CD4-positive, alpha-beta T cell treated with Interleukin-2 at 100 ng/mL for 4 hours (primary cell): ENCODE data around the gene LKAAEAR1.
A peak's percentile ranks its signal among the peaks of the same experiment; 100 is the strongest.

Experiments
- DNase-seq: peaks from one replicate; pipeline ENCODE4 v3.0.0-alpha.2; 2020; ENCODE audit warnings: low spot score

Gene LKAAEAR1

GRCh38 chr20:64078934-64079272 lies 5.3 kb downstream of the LKAAEAR1 start:
- DNase-seq = no peak

GRCh38 chr20:64077876-64078551 lies 6.2 kb downstream of the LKAAEAR1 start:
- DNase-seq = peak; percentile 58

DNA sequence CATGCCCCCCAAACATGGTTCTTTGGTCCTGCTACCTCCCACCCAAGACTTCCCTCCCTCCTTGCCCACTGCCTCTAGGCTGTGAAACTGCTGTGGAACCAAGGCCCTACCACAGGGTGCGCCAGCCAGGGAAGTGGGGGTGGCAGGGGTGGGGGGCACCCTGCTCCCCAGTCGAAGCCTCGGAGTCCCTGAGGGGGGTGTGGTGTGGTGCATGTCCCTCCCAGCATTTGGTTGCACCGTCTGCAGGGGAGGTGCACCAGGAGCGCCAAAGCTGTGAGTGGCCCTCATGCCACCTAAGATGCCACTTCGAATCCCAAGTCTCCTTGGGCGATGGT lies 6.7 kb downstream of the LKAAEAR1 start:
- no peak for DNase-seq

GRCh38 chr20:64077094-64077493 lies 7.1 kb downstream of the LKAAEAR1 start:
- peak; percentile 37 for DNase-seq

DNA sequence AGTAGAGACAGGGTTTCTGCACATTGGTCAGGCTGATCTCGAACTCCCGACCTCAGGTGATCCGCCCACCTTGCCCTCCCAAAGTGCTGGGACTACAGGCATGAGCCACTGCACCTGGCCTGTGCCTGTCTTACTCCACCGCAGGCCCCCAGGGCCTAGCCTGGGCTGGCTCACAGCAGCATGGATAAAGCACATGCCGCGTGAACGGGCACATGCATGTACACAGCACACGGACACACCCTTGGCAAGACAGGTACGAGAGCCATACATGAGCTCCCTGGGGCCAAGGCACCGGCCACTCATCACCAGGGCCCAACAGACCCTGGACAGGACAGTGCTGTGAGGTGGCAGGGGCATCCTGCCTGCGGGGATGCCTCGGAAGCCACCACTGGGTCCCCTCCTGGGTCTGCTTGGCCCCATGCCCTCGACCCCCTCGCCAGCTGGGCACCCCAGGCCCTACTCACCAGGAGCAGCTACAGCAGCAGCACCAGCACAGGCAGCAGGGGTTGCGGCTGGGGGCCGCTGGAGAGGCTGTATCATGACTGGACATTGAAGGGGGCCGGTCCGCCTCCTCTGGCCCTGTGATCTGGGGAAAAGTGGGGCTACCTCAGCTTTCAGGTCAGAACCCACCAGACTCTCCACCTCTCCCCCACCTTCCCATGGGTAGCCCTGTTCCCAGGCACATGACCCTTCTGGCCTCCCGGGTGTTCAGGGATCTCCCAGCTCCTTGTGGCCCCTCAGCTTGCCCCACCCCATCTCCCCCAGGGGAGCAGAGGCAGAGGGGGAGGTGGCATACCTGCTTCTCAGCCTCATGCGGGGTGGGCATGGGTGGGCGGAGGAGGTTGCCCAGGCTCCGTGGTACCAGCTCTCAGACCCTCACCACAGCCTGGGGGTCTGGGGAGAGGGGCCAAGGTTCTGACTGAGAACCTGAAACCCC lies 7.9 kb downstream of the LKAAEAR1 start:
- DNase-seq = no peak

DNA sequence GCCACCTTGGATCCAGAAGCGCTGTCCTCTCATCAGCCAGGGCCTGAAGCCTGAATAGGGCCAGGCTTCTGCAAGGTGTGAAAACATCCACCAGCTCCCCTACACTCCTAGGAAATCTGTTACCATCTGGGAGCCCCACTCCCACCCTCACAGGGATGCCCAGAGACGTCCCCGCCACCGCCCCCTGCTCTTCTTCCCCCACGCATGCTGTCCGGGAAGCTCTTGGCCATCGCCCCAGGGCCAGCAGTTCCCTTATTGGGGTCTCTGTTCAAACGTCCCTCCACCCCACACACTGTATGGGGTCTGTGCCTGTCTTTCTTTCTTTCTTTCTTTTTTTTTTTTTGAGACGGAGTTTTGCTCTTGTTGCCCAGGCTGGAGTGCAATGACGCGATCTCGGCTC lies 8.6 kb downstream of the LKAAEAR1 start:
- no peak for DNase-seq

GRCh38 chr20:64074963-64075362 lies 9.2 kb downstream of the LKAAEAR1 start:
- DNase-seq = no peak

GRCh38 chr20:64074184-64074789 lies 9.9 kb downstream of the LKAAEAR1 start:
- no peak for DNase-seq

- no peak for DNase-seq
Observed at GRCh38 chr20:64073476-64074183, 10.6 kb downstream of the LKAAEAR1 start.

- no peak for DNase-seq
Observed at GRCh38 chr20:64072498-64073063, 11.6 kb downstream of the LKAAEAR1 start.

- DNase-seq = no peak
Observed at GRCh38 chr20:64071341-64072332, 12.6 kb downstream of the LKAAEAR1 start.

DNA sequence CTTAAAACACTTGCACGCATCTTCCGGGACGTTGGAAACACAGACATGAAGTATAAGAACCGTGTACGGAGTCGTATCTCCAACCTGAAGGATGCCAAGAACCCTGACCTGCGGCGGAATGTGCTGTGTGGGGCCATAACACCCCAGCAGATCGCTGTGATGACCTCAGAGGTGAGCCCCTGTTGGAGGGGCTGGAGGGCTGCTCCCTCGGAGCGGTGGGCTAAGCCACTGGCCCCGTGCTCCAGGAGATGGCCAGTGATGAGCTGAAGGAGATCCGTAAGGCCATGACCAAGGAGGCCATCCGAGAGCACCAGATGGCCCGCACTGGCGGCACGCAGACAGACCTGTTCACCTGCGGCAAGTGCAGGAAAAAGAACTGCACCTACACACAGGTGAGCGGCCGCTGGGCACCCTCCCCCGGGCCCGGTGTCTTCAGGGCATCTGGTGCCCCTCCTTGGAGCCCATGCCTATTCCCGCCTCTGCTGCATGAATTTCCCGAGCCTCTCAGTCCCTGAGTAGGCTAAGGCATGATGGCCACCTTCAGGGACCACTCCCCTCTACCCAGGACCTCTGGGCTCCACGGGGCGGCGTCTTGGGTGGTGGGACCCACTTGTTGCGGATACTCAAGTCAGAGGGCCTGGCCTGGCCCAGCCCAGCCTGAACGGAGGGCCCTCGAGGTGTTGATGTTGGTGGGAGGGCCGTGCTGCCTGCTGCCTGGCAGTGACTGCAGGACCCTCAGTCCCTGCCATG lies 13.8 kb downstream of the LKAAEAR1 start:
- no peak for DNase-seq

- peak; percentile 19 for DNase-seq
Observed at GRCh38 chr20:64069614-64070243, 14.5 kb downstream of the LKAAEAR1 start.

DNA sequence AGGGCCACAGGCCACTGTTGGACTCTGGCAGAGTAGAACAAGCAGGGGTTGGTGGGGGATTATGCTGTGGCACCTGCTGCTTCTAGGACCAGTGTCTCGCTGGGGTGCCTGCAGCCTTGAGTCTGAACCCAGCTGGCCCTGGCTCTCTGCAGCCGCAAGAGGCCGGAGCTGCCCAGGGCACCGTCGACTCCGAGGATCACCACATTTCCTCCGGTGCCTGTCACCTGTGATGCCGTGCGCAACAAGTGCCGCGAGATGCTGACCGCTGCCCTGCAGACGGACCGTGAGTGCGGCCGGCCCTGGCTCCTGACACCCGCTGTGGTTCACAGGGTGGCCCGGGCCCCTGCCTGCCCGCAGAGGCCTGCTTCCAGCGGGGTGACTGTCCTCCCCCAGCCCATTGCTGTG lies 15.0 kb downstream of the LKAAEAR1 start:
- no peak for DNase-seq

DNA sequence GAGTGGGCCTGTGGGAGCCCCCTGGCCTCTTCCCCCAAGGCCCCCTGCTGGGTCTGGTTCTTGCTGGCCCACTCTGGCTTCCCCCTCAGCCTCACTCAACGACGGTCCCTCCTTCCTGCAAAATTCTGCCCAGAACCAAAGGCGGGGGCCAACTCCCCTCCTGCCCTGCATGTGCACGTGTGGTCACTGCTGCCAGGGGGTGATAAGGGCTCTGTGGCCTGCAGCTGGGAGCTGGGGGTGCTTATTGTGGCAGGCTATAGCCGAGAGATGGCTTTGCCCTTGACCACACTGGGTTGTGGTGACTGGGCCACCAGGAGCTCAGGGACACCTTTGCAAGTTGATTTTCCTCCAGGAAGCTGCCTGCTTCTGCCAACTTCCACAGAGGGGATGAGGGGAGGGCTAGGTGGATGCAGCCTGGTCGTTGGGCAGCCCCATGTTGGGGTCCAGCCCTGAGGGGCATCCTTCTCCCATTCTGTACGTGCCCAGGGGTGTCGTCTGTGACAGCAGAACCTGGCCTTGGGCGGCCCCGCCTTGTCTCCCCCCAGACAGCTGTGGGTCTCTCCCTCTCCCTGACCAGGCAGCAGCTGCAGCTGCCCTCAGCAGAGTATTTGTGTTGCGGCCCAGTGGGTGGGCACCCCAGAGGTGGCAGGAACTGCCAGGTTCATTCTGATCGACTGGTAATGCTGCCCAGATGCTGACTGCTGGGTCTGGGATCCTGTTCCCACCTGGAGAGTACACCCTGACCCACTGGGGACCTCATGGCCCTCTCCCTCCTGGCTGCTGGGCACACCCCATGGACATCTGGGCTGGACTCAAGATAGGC lies 15.6 kb downstream of the LKAAEAR1 start:
- DNase-seq = no peak

- DNase-seq = no peak
Observed at GRCh38 chr20:64067733-64068307, 16.4 kb downstream of the LKAAEAR1 start.

- DNase-seq = no peak
Observed at GRCh38 chr20:64067005-64067632, 17.1 kb downstream of the LKAAEAR1 start.

DNA sequence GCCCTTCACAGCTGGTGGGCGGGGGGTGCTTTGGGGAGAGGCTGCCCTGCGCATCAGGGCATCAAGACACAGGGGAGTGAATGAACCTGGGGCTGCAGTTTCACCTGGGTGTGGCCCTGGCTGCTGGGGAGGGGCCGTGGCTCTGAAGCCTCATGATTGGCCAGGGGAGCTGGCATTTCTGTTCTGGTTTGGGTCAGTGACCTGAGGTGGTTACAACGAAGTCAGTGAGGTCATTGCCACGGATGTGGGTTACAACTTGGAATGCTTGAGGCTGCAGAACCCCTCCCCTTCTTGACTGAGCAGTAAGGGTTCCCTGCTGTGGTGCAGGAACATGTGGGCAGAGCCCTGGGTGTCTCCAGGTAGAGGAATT lies 18.2 kb downstream of the LKAAEAR1 start:
- peak; percentile 61 for DNase-seq
